Neural cell (in vitro differentiated cells): ENCODE data around the gene TMEM30B. TPM values are rescaled to one million over a fixed set of nuclear protein-coding genes. Genes with fewer than 3 reads are reported as not detected.

Source experiments
- H2AFZ ChIP-seq: fragments of 200-600, 300-800 bp; sonication (generic), shearing (Covaris generic); 2 replicates; pipeline ENCODE4 v1.6.0; 2014; ENCODE audit warnings: low read depth, mild to moderate bottlenecking, antibody characterized with exemption, low read length, moderate library complexity
- H3F3A ChIP-seq: fragments of 200-600 bp; shearing (Covaris generic); 2 replicates; pipeline ENCODE4 v1.6.1; 2016; ENCODE audit warnings: mild to moderate bottlenecking, moderate library complexity, mixed read lengths, antibody characterized with exemption, low read length; ENCODE audit not compliant: insufficient read depth, poor library complexity, severe bottlenecking
- H3K27ac ChIP-seq: fragments of 200-600, 300-800 bp; sonication (generic), shearing (Covaris generic); 2 replicates; pipeline ENCODE4 v1.5.1; 2014; ENCODE audit warnings: mild to moderate bottlenecking, low read length, moderate library complexity
- H3K27me3 ChIP-seq: fragments of 300-800, 200-600 bp; sonication (generic), shearing (Covaris generic); 2 replicates; pipeline ENCODE4 v1.6.0; 2014; ENCODE audit warnings: mild to moderate bottlenecking, low read depth, low read length, moderate library complexity; ENCODE audit not compliant: insufficient read depth
- H3K36me3 ChIP-seq: fragments of 300-800, 200-600 bp; sonication (generic), shearing (Covaris generic); 2 replicates; pipeline ENCODE4 v1.5.1; 2014; ENCODE audit warnings: mild to moderate bottlenecking, antibody characterized with exemption, low read length, moderate library complexity; ENCODE audit not compliant: insufficient read depth
- H3K4me2 ChIP-seq: fragments of 300-800, 200-600 bp; sonication (generic), shearing (Covaris generic); 2 replicates; pipeline ENCODE4 v1.6.0; 2014; ENCODE audit warnings: mild to moderate bottlenecking, low read length
- H3K4me3 ChIP-seq: fragments of 300-800, 200-600 bp; sonication (generic), shearing (Covaris generic); 2 replicates; pipeline ENCODE4 v1.5.1; 2014; ENCODE audit warnings: mild to moderate bottlenecking, low read length, moderate library complexity
- H3K79me2 ChIP-seq: fragments of 200-600 bp; shearing (Covaris generic); replicated peaks from 2 replicates; pipeline ENCODE4 v1.6.0; 2014; ENCODE audit warnings: mild to moderate bottlenecking, low read length, moderate library complexity; ENCODE audit not compliant: insufficient read depth
- H3K9ac ChIP-seq: fragments of 300-800, 200-600 bp; sonication (generic), shearing (Covaris generic); 2 replicates; pipeline ENCODE4 v1.6.1; 2016; ENCODE audit warnings: mild to moderate bottlenecking, low read length, mixed read lengths
- H3K9me2 ChIP-seq: fragments of 200-600 bp; shearing (Covaris generic); 2 replicates; pipeline ENCODE4 v1.6.1; 2016; ENCODE audit warnings: mild to moderate bottlenecking, low read length, mixed read lengths; ENCODE audit not compliant: insufficient read depth
- H3K9me3 ChIP-seq: fragments of 200-600, 300-800 bp; sonication (generic), shearing (Covaris generic); 2 replicates; pipeline ENCODE4 v1.6.1; 2016; ENCODE audit warnings: mild to moderate bottlenecking, mixed run types, low read length, moderate library complexity, mixed read lengths
- H4K20me1 ChIP-seq: fragments of 200-600 bp; shearing (Covaris generic); 2 replicates; pipeline ENCODE4 v1.6.1; 2016; ENCODE audit warnings: mild to moderate bottlenecking, mixed run types; ENCODE audit not compliant: insufficient read depth
- CTCF ChIP-seq: fragments of 450-650 bp; IDR thresholded peaks from 2 replicates; pipeline ENCODE4 v1.5.1; 2014; ENCODE audit warnings: antibody characterized with exemption, mild to moderate bottlenecking, moderate library complexity; ENCODE audit not compliant: poor library complexity, severe bottlenecking
- EP300 ChIP-seq: fragments of 450-650 bp; conservative IDR thresholded peaks from 2 replicates; pipeline ENCODE4 v1.6.1; 2014; ENCODE audit warnings: antibody characterized with exemption, mild to moderate bottlenecking, moderate library complexity; ENCODE audit not compliant: poor library complexity, severe bottlenecking
- EZH2 ChIP-seq: fragments of 200-600, 300-800 bp; shearing (Covaris generic), sonication (generic); IDR thresholded peaks from 2 replicates; pipeline ENCODE4 v1.6.1; 2014; ENCODE audit warnings: antibody characterized with exemption, low read length, borderline replicate concordance, mild to moderate bottlenecking; ENCODE audit not compliant: insufficient read depth, poor library complexity, severe bottlenecking
- MXI1 ChIP-seq: fragments of 450-650 bp; conservative IDR thresholded peaks from 2 replicates; pipeline ENCODE4 v1.6.1; 2014; ENCODE audit warnings: antibody characterized with exemption, mild to moderate bottlenecking; ENCODE audit not compliant: poor library complexity, severe bottlenecking
- POLR2AphosphoS5 ChIP-seq: IDR thresholded peaks from 2 replicates; pipeline ENCODE4 v1.6.1; 2012
- RAD21 ChIP-seq: fragments of 450-650 bp; conservative IDR thresholded peaks from 2 replicates; pipeline ENCODE4 v1.6.1; 2014; ENCODE audit warnings: antibody characterized with exemption, mild to moderate bottlenecking, moderate library complexity
- REST ChIP-seq: IDR thresholded peaks from 2 replicates; pipeline ENCODE4 v1.6.1; 2012; ENCODE audit warnings: borderline replicate concordance
- SMC3 ChIP-seq: fragments of 450-650 bp; conservative IDR thresholded peaks from 2 replicates; pipeline ENCODE4 v1.6.1; 2014; ENCODE audit warnings: antibody characterized with exemption, mild to moderate bottlenecking, moderate library complexity; ENCODE audit not compliant: poor library complexity
- TAF1 ChIP-seq: IDR thresholded peaks from 2 replicates; pipeline ENCODE4 v1.6.1; 2012; ENCODE audit warnings: low read depth
- polyA plus RNA-seq: library from polyadenylated mRNA; depleted of rRNA; stranded (reverse); fragments of >200 nt; gene quantifications from 2 replicates; pipeline ENCODE4 v1.2.3, GENCODE V29; 2014

The TMEM30B gene
- polyA plus RNA-seq, 1 donor from 2014 or later, result 0.28 TPM

- Histone ChIP-seq H3K4me2 (no peak overlapping the region), H3K9me3 (no peaks in the 10 kb centered on the region), H3K4me3 (no peak overlapping the region), H2AFZ (no peak overlapping the region), H3F3A (no peaks in the 10 kb centered on the region), H3K27me3 (no peaks in the 10 kb centered on the region), H3K36me3 (no peaks in the 10 kb centered on the region), H3K27ac (no peak overlapping the region), H3K9me2 (no peaks in the 10 kb centered on the region), H3K9ac (no peak overlapping the region), H3K79me2 (no peaks in the 10 kb centered on the region), H4K20me1 (no peaks in the 10 kb centered on the region)
- TF ChIP-seq REST (no peak), SMC3 (no peak), POLR2AphosphoS5 (no peak), EP300 (no peak), RAD21 (no peak), CTCF (no peak), MXI1 (no peak), EZH2 (no peak), TAF1 (no peak)
Measured at GRCh38 chr14:61300754-61301153, 19.6 kb upstream of the TMEM30B start.

- H3K27ac ChIP-seq, result no peak overlapping the region
- no peak overlapping the region for H2AFZ ChIP-seq
- H3K9ac ChIP-seq, result no peak overlapping the region
- H3K9me2 ChIP-seq, result no peaks in the 10 kb centered on the region
- H4K20me1 ChIP-seq, result no peaks in the 10 kb centered on the region
- H3K9me3 ChIP-seq, result no peaks in the 10 kb centered on the region
- no peak overlapping the region for H3K4me2 ChIP-seq
- no peak for TF ChIP-seq CTCF
- no peak for TF ChIP-seq EP300
- TF ChIP-seq EZH2, result no peak
- no peak for TF ChIP-seq SMC3
- no peak for TF ChIP-seq TAF1
- no peak for TF ChIP-seq RAD21
- no peak for TF ChIP-seq REST
- no peak for TF ChIP-seq MXI1
- TF ChIP-seq POLR2AphosphoS5, result no peak
- no peaks in the 10 kb centered on the region for H3F3A ChIP-seq
- H3K27me3 ChIP-seq, result no peaks in the 10 kb centered on the region
- no peak overlapping the region for H3K4me3 ChIP-seq
- no peaks in the 10 kb centered on the region for H3K36me3 ChIP-seq
- no peaks in the 10 kb centered on the region for H3K79me2 ChIP-seq
Measured at GRCh38 chr14:61300209-61300608, 19.1 kb upstream of the TMEM30B start.
